ENCODE data around the gene RAB35.

DNA sequence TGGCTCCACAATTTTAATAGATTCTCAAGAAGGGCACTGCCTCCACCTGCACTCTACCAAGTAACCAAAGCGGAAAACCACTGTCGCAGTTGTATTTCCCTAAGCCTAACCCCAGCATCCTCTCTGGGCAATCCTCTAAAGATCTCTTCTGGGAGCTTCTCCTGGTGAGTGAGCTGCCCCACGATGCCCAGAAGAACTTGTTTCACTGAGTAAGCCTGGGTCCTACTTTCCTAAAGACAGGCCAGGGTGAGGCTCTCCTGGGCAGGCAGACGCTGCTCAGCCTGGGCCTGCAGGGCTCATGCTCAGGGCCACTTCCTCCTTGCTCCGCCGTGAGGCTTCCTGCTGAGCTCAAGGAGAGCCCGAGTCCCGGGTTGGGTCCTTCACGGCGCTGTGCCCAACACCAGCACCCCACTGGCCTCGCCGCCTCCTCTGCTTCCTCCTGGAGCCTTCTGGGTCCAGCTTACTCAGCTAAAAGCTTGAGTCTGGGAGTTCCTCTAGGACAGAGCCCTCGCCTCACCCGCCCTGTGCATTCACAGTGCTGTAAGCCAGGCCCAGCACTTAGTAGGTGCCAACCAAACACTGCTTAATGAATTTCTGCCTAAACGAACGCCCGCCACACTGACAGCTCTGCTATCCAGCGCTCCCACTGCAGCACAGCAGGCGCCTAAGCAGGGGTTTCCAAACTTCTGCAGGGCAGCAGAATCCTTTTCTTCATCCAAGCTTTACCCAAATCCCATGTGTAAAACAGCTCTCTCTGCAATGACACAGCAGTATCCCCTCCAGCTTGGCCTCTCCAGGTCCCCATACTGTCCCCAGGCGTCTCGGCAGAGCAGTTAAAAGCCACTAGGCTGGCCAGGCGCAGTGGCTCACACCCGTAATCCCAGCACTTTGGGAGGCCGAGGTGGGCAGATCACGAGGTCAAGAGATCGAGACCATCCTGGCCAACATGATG, 5.7 kb downstream of the RAB35 start:
- TF ChIP-seq ELF4 (IDR thresholded peaks at IDR 0.05) = no peak
- TF ChIP-seq NFRKB (IDR thresholded peaks at IDR 0.05) = no peak
- TF ChIP-seq FOXK2 (IDR thresholded peaks at IDR 0.05) = no peak
- no peak for TF ChIP-seq FOXM1 (IDR thresholded peaks at IDR 0.05; ENCODE audit: borderline replicate concordance)
- TF ChIP-seq SP1 (IDR thresholded peaks at IDR 0.05) = no peak
- TF ChIP-seq SUZ12 (IDR thresholded peaks at IDR 0.05) = no peak
- no peak for TF ChIP-seq PKNOX1 (IDR thresholded peaks at IDR 0.05)
- no peak for TF ChIP-seq ARNT (IDR thresholded peaks at IDR 0.05)
- no peak for TF ChIP-seq L3MBTL2 (conservative IDR thresholded peaks at IDR 0.05)
